Endodermal cell (in vitro differentiated cells): ENCODE results near the gene OTOG. TPM values are rescaled to one million over a fixed set of nuclear protein-coding genes. Genes with fewer than 3 reads are reported as not detected.

ENCODE experiments used
- DNase-seq: peaks from one replicate; pipeline ENCODE4 v3.0.0-alpha.2; 2017
- H3K27ac ChIP-seq: 2 replicates; pipeline ENCODE4 v1.5.1; 2013; ENCODE audit warnings: mild to moderate bottlenecking, low read depth, low read length, moderate library complexity
- H3K27me3 ChIP-seq: 2 replicates; pipeline ENCODE4 v1.6.1; 2013; ENCODE audit warnings: mild to moderate bottlenecking, low read length, moderate library complexity; ENCODE audit not compliant: insufficient read depth, control insufficient read depth, poor library complexity, severe bottlenecking
- H3K36me3 ChIP-seq: 2 replicates; pipeline ENCODE4 v1.7.0; 2013; ENCODE audit warnings: mild to moderate bottlenecking, low read length, moderate library complexity; ENCODE audit not compliant: control insufficient read depth, insufficient read depth
- H3K4me1 ChIP-seq: one replicate; pipeline ENCODE4 v1.7.0; 2013; ENCODE audit warnings: low read length; ENCODE audit not compliant: control insufficient read depth, insufficient read depth
- H3K4me3 ChIP-seq: 2 replicates; pipeline ENCODE4 v1.5.1; 2013; ENCODE audit warnings: mild to moderate bottlenecking, low read length, moderate library complexity
- H3K9ac ChIP-seq: 2 replicates; pipeline ENCODE4 v1.6.1; 2013; ENCODE audit warnings: mild to moderate bottlenecking, low read length, moderate library complexity; ENCODE audit not compliant: poor library complexity, severe bottlenecking; ENCODE audit errors: extremely low read depth
- H3K9me3 ChIP-seq: 2 replicates; pipeline ENCODE4 v1.6.1; 2013; ENCODE audit warnings: mild to moderate bottlenecking, low read length, moderate library complexity; ENCODE audit not compliant: control insufficient read depth
- H3K27ac Mint-ChIP-seq: 2 replicates; pipeline ENCODE4 v1.8.0; 2020; ENCODE audit warnings: mixed read lengths
- H3K27me3 Mint-ChIP-seq: 2 replicates; pipeline ENCODE4 v1.8.0; 2021; ENCODE audit warnings: mild to moderate bottlenecking, mixed read lengths; ENCODE audit not compliant: insufficient read depth
- H3K36me3 Mint-ChIP-seq: 2 replicates; pipeline ENCODE4 v1.8.0; 2020; ENCODE audit warnings: low read depth, mixed read lengths
- H3K4me1 Mint-ChIP-seq: 2 replicates; pipeline ENCODE4 v1.8.0; 2020; ENCODE audit warnings: mixed read lengths
- H3K4me3 Mint-ChIP-seq: 2 replicates; pipeline ENCODE4 v1.8.0; 2020; ENCODE audit warnings: mild to moderate bottlenecking, moderate library complexity, mixed read lengths
- H3K9me3 Mint-ChIP-seq: 2 replicates; pipeline ENCODE4 v1.8.0; 2020; ENCODE audit warnings: mild to moderate bottlenecking, mixed read lengths
- CTCF ChIP-seq: fragments of 200-600 bp; sonication (generic); conservative IDR thresholded peaks from 2 replicates; pipeline ENCODE4 v1.5.0; 2021; ENCODE audit warnings: antibody characterized with exemption, mild to moderate bottlenecking
- WGBS, 2 experiments: methylation state at CpG; one replicate each; pipeline versions ENCODE4 v1.1.5 to v1.1.7; 2013; ENCODE audit warnings: missing lambda C conversion rate in 2 of 2, mixed read lengths in 1 of 2; ENCODE audit not compliant: insufficient coverage in 1 of 2, insufficient read length in 1 of 2; 5-methylcytosine and 5-hydroxymethylcytosine counted together
- total RNA-seq, 2 donors: library from RNA; stranded (reverse); fragmentation: NEBNext Ultra II Directional in 1 of 2; extraction: Animal tissue kit (Norgen Biotek cat#: 25700) in 1 of 2; gene quantifications; 2 replicates in 1 of 2; 3 replicates in 1 of 2; pipeline ENCODE4 v1.2.1, GENCODE V29; 2021

The OTOG gene
- total RNA-seq, 2 donors from 2014 or later, result 0.33 to 0.55 TPM

- no peaks in the 10 kb centered on the region for H3K36me3 Mint-ChIP-seq
- Histone ChIP-seq H3K4me1 (no peaks in the 10 kb centered on the region), H3K36me3 (no peaks in the 10 kb centered on the region), H3K9ac (no peak overlapping the region), H3K9me3 (no peaks in the 10 kb centered on the region), H3K27ac (no peak overlapping the region), H3K4me3 (no peak overlapping the region), H3K27me3 (no peaks in the 10 kb centered on the region)
- no peak for TF ChIP-seq CTCF
- H3K27me3 Mint-ChIP-seq, result peaks cover 2% of the 10 kb centered on the region
- no peaks in the 10 kb centered on the region for H3K4me1 Mint-ChIP-seq
- no peak for DNase-seq
- WGBS, 2 experiments, result 77 to 86% methylated on average over 4 to 7 of the region's 7 CpGs
- no peaks in the 10 kb centered on the region for H3K9me3 Mint-ChIP-seq
- no peak overlapping the region for H3K27ac Mint-ChIP-seq
- no peak overlapping the region for H3K4me3 Mint-ChIP-seq
Observed at GRCh38 chr11:17519061-17519885, 27.8 kb upstream of the OTOG start.

- H3K36me3 ChIP-seq, result no peaks in the 10 kb centered on the region
- Mint-ChIP-seq H3K27ac (no peak overlapping the region), H3K4me1 (no peaks in the 10 kb centered on the region), H3K27me3 (peaks cover 2% of the 10 kb centered on the region), H3K9me3 (no peaks in the 10 kb centered on the region), H3K4me3 (no peak overlapping the region), H3K36me3 (no peaks in the 10 kb centered on the region)
- no peak overlapping the region for H3K4me3 ChIP-seq
- DNase-seq, result no peak
- no peaks in the 10 kb centered on the region for H3K4me1 ChIP-seq
- no peaks in the 10 kb centered on the region for H3K9me3 ChIP-seq
- no peaks in the 10 kb centered on the region for H3K27me3 ChIP-seq
- H3K9ac ChIP-seq, result no peak overlapping the region
- no peak for TF ChIP-seq CTCF
- 93 to 95% methylated on average over 3 to 11 of the region's 11 CpGs for WGBS, 2 experiments
- no peak overlapping the region for H3K27ac ChIP-seq
Observed at GRCh38 chr11:17521106-17521900, 25.8 kb upstream of the OTOG start.

GRCh38 chr11:17522655-17523054, 24.4 kb upstream of the OTOG start:
- no peak overlapping the region for H3K27ac ChIP-seq
- no peak overlapping the region for H3K27ac Mint-ChIP-seq
- no peaks in the 10 kb centered on the region for H3K9me3 ChIP-seq
- H3K9me3 Mint-ChIP-seq, result no peaks in the 10 kb centered on the region
- no peak for DNase-seq
- no peak overlapping the region for H3K9ac ChIP-seq
- no peak overlapping the region for H3K4me3 ChIP-seq
- no peak overlapping the region for H3K4me3 Mint-ChIP-seq
- no peaks in the 10 kb centered on the region for H3K36me3 ChIP-seq
- H3K27me3 Mint-ChIP-seq, result peaks cover 2% of the 10 kb centered on the region
- no peak for TF ChIP-seq CTCF
- no peaks in the 10 kb centered on the region for H3K36me3 Mint-ChIP-seq
- 88 to 95% methylated on average over 4 to 17 of the region's 17 CpGs for WGBS, 2 experiments
- H3K27me3 ChIP-seq, result no peaks in the 10 kb centered on the region
- H3K4me1 Mint-ChIP-seq, result no peaks in the 10 kb centered on the region
- no peaks in the 10 kb centered on the region for H3K4me1 ChIP-seq
